Measurements from ENCODE around the gene ISOC2.

The ISOC2 gene

DNA sequence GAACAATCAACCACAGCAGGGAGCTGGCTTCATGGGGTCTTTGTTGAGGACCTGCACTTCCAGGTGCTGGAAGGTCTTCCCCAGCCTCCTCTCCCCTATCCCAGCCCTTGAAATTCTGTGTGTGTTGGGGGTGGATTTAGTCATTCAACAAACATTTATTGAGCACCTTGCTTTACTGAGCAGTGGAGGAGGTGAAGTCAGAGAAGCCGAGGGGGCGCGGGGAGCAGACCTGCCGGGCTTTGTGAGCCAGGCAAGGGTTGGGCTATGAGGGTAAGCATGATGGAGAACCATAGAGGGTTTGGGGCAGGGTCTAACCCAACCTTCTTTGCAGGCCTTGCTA, 6.6 kb upstream of the ISOC2 start:
- no peak for DNase-seq (ENCODE audit: low read depth, low spot score)
- TF ChIP-seq, protein P1, sequence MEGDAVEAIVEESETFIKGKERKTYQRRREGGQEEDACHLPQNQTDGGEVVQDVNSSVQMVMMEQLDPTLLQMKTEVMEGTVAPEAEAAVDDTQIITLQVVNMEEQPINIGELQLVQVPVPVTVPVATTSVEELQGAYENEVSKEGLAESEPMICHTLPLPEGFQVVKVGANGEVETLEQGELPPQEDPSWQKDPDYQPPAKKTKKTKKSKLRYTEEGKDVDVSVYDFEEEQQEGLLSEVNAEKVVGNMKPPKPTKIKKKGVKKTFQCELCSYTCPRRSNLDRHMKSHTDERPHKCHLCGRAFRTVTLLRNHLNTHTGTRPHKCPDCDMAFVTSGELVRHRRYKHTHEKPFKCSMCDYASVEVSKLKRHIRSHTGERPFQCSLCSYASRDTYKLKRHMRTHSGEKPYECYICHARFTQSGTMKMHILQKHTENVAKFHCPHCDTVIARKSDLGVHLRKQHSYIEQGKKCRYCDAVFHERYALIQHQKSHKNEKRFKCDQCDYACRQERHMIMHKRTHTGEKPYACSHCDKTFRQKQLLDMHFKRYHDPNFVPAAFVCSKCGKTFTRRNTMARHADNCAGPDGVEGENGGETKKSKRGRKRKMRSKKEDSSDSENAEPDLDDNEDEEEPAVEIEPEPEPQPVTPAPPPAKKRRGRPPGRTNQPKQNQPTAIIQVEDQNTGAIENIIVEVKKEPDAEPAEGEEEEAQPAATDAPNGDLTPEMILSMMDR (IDR thresholded peaks at IDR 0.05; ENCODE audit: low read depth, low read length): no peak
- H3K4me3 ChIP-seq (ENCODE audit: low read depth, low read length): no peak overlapping the region
- in situ Hi-C loops (cut with HindIII; ENCODE audit: low sequenced_read_pairs): no loop called here

DNA sequence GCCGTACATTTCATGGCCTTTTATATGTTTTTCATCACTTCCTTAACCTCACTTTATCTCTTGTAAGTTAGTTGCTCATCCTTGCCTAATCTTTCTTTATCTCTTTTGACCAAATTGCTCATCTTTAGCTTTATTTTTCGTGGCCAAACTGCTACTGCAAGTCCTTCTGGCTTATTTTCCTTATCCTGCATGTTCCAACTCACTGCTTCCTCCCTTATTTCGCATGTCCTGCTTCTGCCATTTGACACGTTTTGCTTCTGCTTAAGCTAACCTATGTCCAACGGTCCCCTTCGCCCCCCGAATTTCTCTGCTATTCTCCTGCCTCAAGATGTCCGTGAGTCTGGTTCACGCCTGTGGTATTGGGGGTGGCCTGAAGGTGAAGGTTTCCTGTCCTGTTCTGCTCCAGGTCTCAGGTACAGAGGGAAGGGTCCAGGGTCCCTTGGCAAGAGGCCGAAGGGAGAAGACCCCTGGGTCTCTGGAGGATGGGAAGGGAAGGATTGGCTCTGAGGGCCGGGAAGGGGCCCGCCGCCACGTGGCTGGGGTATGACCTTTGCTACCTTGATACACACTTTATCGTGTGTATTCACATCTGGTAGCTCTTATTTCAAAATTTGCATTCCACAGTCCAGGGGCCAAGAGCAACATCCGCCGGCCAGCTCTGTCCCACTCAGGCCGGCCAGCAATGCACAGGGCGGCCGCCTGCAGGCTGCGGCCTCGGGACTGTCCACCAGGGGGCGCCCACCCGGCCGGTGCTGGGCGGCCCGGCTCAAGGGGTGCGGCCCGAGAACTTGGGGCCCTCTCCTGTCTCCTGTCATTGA, 6.0 kb upstream of the ISOC2 start:
- in situ Hi-C loops (cut with HindIII; ENCODE audit: low sequenced_read_pairs): no loop called here
- H3K4me3 ChIP-seq (ENCODE audit: low read depth, low read length): no peak overlapping the region
- TF ChIP-seq, protein P1 (IDR thresholded peaks at IDR 0.05; ENCODE audit: low read depth, low read length): peak; percentile 91
- no peak for DNase-seq (ENCODE audit: low read depth, low spot score)

DNA sequence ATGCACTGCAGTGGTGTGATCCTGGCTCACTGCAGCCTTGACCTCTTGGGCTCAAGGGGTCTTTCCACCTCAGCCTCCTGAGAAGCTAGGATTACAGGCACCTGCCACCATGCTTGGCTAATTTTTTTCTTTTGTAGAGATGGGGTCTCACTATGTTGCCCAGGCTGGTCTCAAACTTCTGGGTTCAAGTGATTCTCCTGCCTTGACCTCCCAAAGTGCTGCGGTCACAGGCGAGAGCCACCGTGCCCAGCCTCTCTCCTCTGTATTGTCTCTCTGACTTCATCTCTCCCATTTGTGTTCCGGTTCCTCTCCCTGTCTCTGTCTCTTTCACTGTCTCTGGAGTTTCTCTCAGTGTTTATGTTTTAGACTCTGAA, 4.8 kb upstream of the ISOC2 start:
- in situ Hi-C loops (cut with HindIII; ENCODE audit: low sequenced_read_pairs): no loop called here
- H3K4me3 ChIP-seq (ENCODE audit: low read depth, low read length): no peak overlapping the region
- DNase-seq (ENCODE audit: low read depth, low spot score): no peak
- TF ChIP-seq, protein P1 (IDR thresholded peaks at IDR 0.05; ENCODE audit: low read depth, low read length): no peak

DNA sequence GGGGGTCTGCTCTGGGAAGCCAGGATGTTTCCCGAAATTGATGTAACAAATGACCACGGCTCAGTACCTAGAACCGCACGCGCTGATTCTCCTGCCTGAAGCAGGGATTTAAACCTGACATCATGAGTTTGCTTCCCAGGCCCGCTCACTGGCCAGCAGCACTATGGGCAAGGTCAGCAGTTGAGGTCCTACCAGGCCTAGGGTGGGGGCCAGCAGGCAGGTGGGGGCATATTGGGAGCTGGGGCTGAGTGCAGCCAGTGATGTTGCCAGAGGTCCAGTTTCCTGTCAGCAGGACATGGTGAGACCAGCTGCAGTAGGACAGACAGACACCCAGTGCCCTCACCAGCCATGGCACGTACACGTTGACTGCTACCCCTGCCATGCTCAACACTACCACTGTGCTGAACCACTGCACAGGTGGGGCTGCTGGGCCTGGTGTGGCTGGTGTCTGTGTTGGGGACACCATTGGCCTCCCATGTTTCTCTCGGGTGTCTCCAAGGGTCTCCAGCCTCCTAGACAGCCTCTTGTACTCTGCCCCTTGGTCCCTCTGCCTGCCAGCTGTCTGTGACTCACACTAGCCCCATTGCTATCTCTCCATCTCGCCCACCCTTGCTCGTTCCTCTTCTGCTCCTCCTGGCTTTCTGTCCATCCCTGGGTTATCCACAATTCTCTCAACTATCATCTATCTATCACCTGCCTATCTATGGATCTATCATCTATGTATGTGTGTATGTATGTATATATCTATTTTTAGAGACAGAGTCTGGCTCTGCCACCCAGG, 4.2 kb upstream of the ISOC2 start:
- in situ Hi-C loops (cut with HindIII; ENCODE audit: low sequenced_read_pairs): no loop called here
- TF ChIP-seq, protein P1 (IDR thresholded peaks at IDR 0.05; ENCODE audit: low read depth, low read length): no peak
- H3K4me3 ChIP-seq (ENCODE audit: low read depth, low read length): no peak overlapping the region
- no peak for DNase-seq (ENCODE audit: low read depth, low spot score)

DNA sequence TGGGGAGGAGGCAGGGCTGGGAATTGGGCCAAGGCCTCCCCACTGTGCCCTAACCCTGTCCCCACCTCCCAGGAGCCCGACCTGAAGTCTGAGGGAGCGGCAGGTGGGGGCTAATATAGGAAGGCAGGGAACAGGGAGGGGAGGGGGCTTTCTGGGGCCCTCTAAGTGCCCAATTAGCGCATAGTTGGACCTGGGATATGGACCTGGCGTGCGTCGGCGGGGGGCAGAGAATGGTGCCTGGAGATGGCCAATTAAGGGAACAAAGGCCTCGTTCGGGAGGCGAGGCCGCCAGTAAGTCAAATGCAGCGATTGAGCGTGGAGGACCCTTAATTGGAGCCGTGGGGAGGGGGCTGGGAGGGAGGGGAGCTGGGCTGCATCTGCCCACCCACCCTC, 3.2 kb upstream of the ISOC2 start, which contains the start of gene C19orf85:
Gene C19orf85 (minus strand): TSS at position 90 of the 393 bp plus-strand sequence. CDS start 197 bp downstream, outside the sequence.
- no peak for DNase-seq (ENCODE audit: low read depth, low spot score)
- in situ Hi-C loops (cut with HindIII; ENCODE audit: low sequenced_read_pairs): no loop called here
- TF ChIP-seq, protein P1 (IDR thresholded peaks at IDR 0.05; ENCODE audit: low read depth, low read length): no peak
- H3K4me3 ChIP-seq (ENCODE audit: low read depth, low read length): no peak within 1 kb of the TSS

DNA sequence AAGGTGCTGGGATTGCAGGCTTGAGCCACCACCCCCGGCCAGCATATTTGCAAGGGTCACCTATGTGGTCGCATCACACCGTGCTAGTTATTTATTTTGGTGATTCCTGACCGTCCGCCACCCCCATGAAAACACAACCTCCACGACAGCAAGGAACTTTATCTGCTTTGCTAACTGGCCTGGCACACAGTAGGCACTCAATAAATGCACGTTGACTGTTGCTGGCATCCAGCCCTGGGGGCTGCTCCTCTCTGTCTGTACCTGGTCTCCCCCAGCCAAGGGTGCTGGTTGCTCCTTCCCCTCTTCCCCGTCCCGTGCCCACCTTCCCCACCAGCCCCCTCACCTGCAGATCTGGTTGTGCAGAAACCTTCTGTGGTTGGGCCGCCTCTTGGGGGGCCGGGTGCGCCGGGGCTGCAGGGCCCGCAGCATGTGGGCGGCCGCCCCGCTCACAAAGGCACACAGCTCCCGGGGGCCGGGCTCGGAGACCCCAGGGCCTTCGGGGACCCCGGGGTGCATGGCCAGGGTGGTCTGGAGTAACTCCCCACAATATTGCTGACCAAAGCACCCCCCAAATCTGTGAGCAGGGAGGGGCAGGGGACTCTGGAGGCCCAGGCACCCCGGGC, 2.7 kb upstream of the ISOC2 start:
- no peak overlapping the region for H3K4me3 ChIP-seq (ENCODE audit: low read depth, low read length)
- no peak for DNase-seq (ENCODE audit: low read depth, low spot score)
- in situ Hi-C loops (cut with HindIII; ENCODE audit: low sequenced_read_pairs): no loop called here
- TF ChIP-seq, protein P1 (IDR thresholded peaks at IDR 0.05; ENCODE audit: low read depth, low read length): no peak
